ENCODE results near the gene HEMK1. TPM values are rescaled to one million over a fixed set of nuclear protein-coding genes. Genes with fewer than 3 reads are reported as not detected.

Gene HEMK1
- 8.0 and 9.3 TPM in 2 replicates for total RNA-seq

DNA sequence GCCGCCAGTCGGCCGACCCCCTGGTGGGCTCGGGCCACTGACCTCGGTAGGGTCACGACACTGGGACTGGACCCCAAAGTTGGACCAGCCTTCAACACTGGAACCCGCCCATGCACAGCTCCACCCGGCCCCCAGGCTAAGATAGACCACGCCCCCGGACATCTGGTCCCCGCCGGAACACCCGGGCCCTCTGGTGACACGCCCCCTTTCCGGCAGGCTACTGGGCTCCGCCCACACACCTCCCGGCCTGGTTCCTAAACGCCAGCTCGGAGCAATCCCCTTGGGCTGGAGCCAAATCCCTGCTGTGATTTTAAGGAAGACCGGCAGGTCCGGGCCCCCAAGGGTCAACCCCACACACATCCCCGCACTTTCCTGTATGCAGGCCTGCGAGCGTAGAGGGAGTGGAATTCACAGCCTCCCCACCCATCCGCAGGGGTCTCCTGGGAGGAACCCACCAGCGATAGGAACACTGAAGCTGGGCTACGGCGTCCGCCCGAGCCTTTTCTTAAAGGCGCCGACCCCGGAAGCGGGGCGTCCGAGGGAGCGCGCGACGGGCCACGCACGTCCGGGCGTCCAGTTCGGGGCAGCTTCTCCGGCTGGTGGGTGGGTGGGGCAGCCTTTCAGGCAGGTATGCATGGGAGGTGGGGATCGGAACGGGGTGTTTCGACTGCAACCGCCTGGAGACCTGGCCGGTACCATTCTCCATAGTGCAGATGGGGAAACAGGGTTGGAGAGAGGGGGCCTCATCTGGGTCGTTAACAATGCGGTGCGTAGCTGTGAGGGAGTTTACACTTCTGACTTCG, at the start of gene HEMK1:
HEMK1 (plus strand) TSS at position 576 of the 803 bp plus-strand sequence. CDS start 1,583 bp downstream, outside the sequence.

GRCh38 chr3:50567386-50568167, 1.7 kb upstream of the HEMK1 start, which contains the start of gene C3orf18:
TSS of gene C3orf18 (minus strand) at chr3:50567747. CDS start at chr3:50565699, 2,048 bp downstream.

GRCh38 chr3:50611464-50612233, 42.3 kb downstream of the HEMK1 start, which contains the start of gene CISH:
TSS of gene CISH (minus strand) at chr3:50611774. CDS start at chr3:50611650, 124 bp downstream.

GRCh38 chr3:50617096-50617791, 47.9 kb downstream of the HEMK1 start, which contains the start of gene MAPKAPK3:
TSS of gene MAPKAPK3 (plus strand) at chr3:50617151. CDS start at chr3:50617566, 415 bp downstream.

Other genes starting within 250 kb of the HEMK1 start
- gene HYAL2, start 246.8 kb upstream of the HEMK1 start, total RNA-seq, result 505 and 575 TPM in 2 replicates
- gene TUSC2, start 241.3 kb upstream of the HEMK1 start, total RNA-seq, result 46.2 and 59.0 TPM in 2 replicates
- gene RASSF1, start 228.7 kb upstream of the HEMK1 start, total RNA-seq, result 29.8 and 33.4 TPM in 2 replicates
- not detected in 2 replicates for gene ZMYND10, start 223.8 kb upstream of the HEMK1 start, total RNA-seq
- 15.0 and 15.5 TPM in 2 replicates for gene NPRL2, start 218.7 kb upstream of the HEMK1 start, total RNA-seq
- gene CYB561D2, start 218.7 kb upstream of the HEMK1 start, total RNA-seq, result 37.2 and 39.8 TPM in 2 replicates
- gene TMEM115, start 210.0 kb upstream of the HEMK1 start, total RNA-seq, result 61.1 and 68.4 TPM in 2 replicates
- 0.05 TPM in 1 of 2 replicates, not detected in the other for gene CACNA2D2, start 65.9 kb upstream of the HEMK1 start, total RNA-seq
- gene C3orf18, start 1.8 kb upstream of the HEMK1 start, total RNA-seq, result 0.74 and 0.80 TPM in 2 replicates
- gene CISH, start 42.3 kb downstream of the HEMK1 start, total RNA-seq, result 0.20 and 0.33 TPM in 2 replicates
- 23.4 and 33.9 TPM in 2 replicates for gene MAPKAPK3, start 47.6 kb downstream of the HEMK1 start, total RNA-seq
- 0.07 and 0.15 TPM in 2 replicates for gene DOCK3, start 105.4 kb downstream of the HEMK1 start, total RNA-seq